CD8-positive, alpha-beta memory T cell (primary cell): Measurements from ENCODE around the gene IL1RAPL1. TPM values are rescaled to one million over a fixed set of nuclear protein-coding genes. Genes with fewer than 3 reads are reported as not detected.

Experiments used
- CTCF ChIA-PET: fragments of 350-600 bp; sonication (Branson Sonifier 250); formaldehyde crosslinking; loops from one replicate; lab custom pipeline; 2021; ENCODE audit warnings: antibody characterized with exemption; lab: Charles Lee
- POLR2A ChIA-PET: fragments of 350-600 bp; sonication (Branson Sonifier 250); formaldehyde crosslinking; loops from one replicate; lab custom pipeline; 2021; ENCODE audit warnings: antibody characterized with exemption; lab: Charles Lee
- DNase-seq, 5 donors: peaks; one replicate each; pipeline versions ENCODE4 v3.0.0 to v3.0.0-alpha.2; 2020 to 2022; ENCODE audit warnings: mixed read lengths in 1 of 5
- H3K27ac ChIP-seq: one replicate; pipeline ENCODE4 v1.7.0; 2013; ENCODE audit warnings: low read depth, mild to moderate bottlenecking, low read length, moderate library complexity
- H3K27me3 ChIP-seq: 2 replicates; pipeline ENCODE4 v1.7.0; 2013; ENCODE audit warnings: low read length, mild to moderate bottlenecking; ENCODE audit not compliant: insufficient read depth, poor library complexity, severe bottlenecking
- H3K36me3 ChIP-seq: 2 replicates; pipeline ENCODE4 v1.7.0; 2013; ENCODE audit warnings: mild to moderate bottlenecking, low read length, moderate library complexity; ENCODE audit not compliant: insufficient read depth
- H3K4me1 ChIP-seq: 2 replicates; pipeline ENCODE4 v1.7.0; 2013; ENCODE audit warnings: mild to moderate bottlenecking, low read length, moderate library complexity; ENCODE audit not compliant: insufficient read depth
- H3K4me3 ChIP-seq: 2 replicates; pipeline ENCODE4 v1.7.0; 2013; ENCODE audit warnings: mild to moderate bottlenecking, low read length
- H3K9me3 ChIP-seq: 2 replicates; pipeline ENCODE4 v1.7.0; 2013; ENCODE audit warnings: mild to moderate bottlenecking, low read length
- H3K27ac Mint-ChIP-seq, 8 donors: one replicate each; pipeline ENCODE4 v1.8.0; 2020 to 2021; ENCODE audit warnings: mixed read lengths in 8 of 8, mild to moderate bottlenecking in 6 of 8, inconsistent platforms in 3 of 8, moderate library complexity in 3 of 8
- H3K27me3 Mint-ChIP-seq, 2 donors: one replicate each; pipeline ENCODE4 v1.8.0; 2020 to 2021; ENCODE audit warnings: mixed read lengths in 2 of 2, mild to moderate bottlenecking in 1 of 2, moderate library complexity in 1 of 2
- H3K36me3 Mint-ChIP-seq, 3 donors: one replicate each; pipeline ENCODE4 v1.8.0; 2020 to 2021; ENCODE audit warnings: mixed read lengths in 3 of 3, inconsistent platforms in 1 of 3, mild to moderate bottlenecking in 1 of 3
- H3K4me1 Mint-ChIP-seq, 3 donors: one replicate each; pipeline ENCODE4 v1.8.0; 2020 to 2021; ENCODE audit warnings: mixed read lengths in 3 of 3, inconsistent platforms in 1 of 3, mild to moderate bottlenecking in 1 of 3
- H3K4me3 Mint-ChIP-seq, 7 donors: one replicate each; pipeline ENCODE4 v1.8.0; 2020 to 2021; ENCODE audit warnings: mixed read lengths in 7 of 7, mild to moderate bottlenecking in 6 of 7, moderate library complexity in 4 of 7, inconsistent platforms in 2 of 7
- H3K9me3 Mint-ChIP-seq, 5 donors: one replicate each; pipeline ENCODE4 v1.8.0; 2020 to 2022; ENCODE audit warnings: mixed read lengths in 5 of 5, mild to moderate bottlenecking in 3 of 5, moderate library complexity in 2 of 5, inconsistent platforms in 1 of 5
- polyA plus RNA-seq: library from polyadenylated mRNA; unstranded; fragments of 300-500 nt; fragmentation: Illumina TruSeq; gene quantifications from one replicate; pipeline ENCODE4 v1.2.3, GENCODE V29; 2021
- total RNA-seq, 2 experiments: library from RNA; stranded (reverse); gene quantifications; one replicate each; pipeline ENCODE4 v1.2.3, GENCODE V29; 2021

IL1RAPL1 gene
- total and polyA plus RNA-seq, 3 experiments from 2014 or later = not detected

DNA sequence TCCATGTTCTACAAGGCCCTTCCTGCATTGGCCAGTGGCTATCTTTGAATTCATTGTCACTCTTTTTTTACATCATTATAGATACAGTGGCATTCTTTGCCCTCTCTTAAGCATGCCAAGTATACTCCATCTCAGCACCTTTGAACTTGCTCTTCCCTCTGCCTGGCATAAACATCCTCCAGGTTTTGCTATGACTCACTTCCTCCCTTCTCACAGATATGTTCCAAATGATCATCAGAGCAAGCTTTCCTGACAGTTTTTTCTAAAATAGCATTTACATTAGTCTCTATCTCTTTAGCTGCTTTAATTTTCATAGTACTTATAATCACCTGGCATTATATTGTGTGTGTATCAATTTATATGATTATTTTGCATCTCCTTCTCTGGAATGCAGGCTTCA is 1074.9 kb downstream of the IL1RAPL1 start:
- no peak for DNase-seq
- H3K36me3 ChIP-seq = no peaks in the 10 kb centered on the region
- no peaks in the 10 kb centered on the region for H3K36me3 Mint-ChIP-seq
- no peak overlapping the region for H3K27ac ChIP-seq
- peaks cover 0 to 2% of the 10 kb centered on the region in 2 donors for H3K27me3 Mint-ChIP-seq
- H3K4me1 Mint-ChIP-seq = no peaks in the 10 kb centered on the region
- H3K4me3 ChIP-seq = no peak overlapping the region
- ChIA-PET CTCF (no interaction called here), POLR2A (no interaction called here)
- H3K9me3 ChIP-seq = no peaks in the 10 kb centered on the region
- H3K27me3 ChIP-seq = no peaks in the 10 kb centered on the region
- H3K4me3 Mint-ChIP-seq = peak overlapping the region in 1 of 7 donors; percentile 43
- no peak overlapping the region for H3K27ac Mint-ChIP-seq
- H3K4me1 ChIP-seq = no peaks in the 10 kb centered on the region
- H3K9me3 Mint-ChIP-seq = peaks cover 0 to 6% (median 3%) of the 10 kb centered on the region in 5 donors

DNA sequence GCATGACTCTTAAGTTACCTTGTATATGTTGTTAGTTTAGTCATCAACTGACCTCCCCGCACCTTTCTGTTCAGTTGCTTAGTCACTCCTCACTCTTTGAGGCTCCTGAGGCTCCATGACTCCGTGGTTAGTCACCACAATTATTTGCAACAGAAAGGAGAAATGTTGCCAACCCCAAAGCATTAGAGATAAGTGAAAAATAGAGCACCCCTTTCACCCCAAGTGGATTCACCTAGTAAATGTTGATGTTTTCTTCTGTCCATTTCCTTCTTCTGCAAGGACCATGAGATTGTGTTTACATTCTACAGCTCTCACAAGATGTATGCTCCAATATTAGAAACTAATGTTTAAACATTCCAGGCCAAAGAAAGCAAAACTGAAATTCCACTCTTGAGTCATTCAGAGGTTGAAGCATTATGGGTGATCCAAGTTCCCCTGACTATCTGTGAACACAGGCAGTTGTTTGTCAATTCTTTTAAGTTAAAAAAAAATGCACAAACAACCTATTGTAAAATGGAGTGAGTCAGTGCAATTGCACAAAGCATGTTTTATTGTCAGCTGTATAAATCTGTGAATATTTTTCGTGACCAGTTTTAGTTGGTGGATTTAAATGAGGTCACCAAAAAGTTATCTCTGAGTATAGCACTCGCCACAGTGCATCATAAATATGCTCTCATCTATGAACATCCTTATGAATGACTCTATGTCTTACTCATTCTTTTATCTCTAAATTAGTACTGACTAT is 1075.7 kb downstream of the IL1RAPL1 start:
- H3K4me1 ChIP-seq = no peaks in the 10 kb centered on the region
- no peak overlapping the region for H3K27ac ChIP-seq
- Mint-ChIP-seq H3K27me3 (peaks cover 0 to 2% of the 10 kb centered on the region in 2 donors), H3K9me3 (peaks cover 0 to 7% (median 3%) of the 10 kb centered on the region in 5 donors), H3K4me1 (no peaks in the 10 kb centered on the region), H3K36me3 (no peaks in the 10 kb centered on the region), H3K27ac (no peak overlapping the region), H3K4me3 (no peak overlapping the region)
- H3K9me3 ChIP-seq = no peaks in the 10 kb centered on the region
- no peak for DNase-seq
- POLR2A ChIA-PET = no interaction called here
- CTCF ChIA-PET = no interaction called here
- no peak overlapping the region for H3K4me3 ChIP-seq
- H3K36me3 ChIP-seq = no peaks in the 10 kb centered on the region
- no peaks in the 10 kb centered on the region for H3K27me3 ChIP-seq

DNA sequence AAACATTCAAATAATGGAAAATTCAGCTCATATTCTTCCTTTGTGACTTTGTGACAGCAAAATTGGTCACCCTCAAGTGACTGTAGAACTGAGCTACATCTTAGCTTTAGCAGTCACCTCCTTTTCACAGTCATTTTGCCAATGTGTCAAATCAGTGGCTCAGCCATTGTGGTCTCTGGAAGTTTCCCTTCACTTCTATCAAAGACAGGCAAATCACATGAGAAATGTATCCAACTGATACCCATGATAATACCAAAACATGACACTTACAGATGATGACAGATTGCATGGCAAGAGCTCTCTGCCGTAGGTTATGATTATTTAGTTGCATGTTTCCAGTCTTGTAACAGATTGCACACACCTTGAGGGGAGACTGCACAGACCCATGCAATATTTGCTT is 1078.3 kb downstream of the IL1RAPL1 start:
- ChIA-PET CTCF (no interaction called here), POLR2A (no interaction called here)

DNA sequence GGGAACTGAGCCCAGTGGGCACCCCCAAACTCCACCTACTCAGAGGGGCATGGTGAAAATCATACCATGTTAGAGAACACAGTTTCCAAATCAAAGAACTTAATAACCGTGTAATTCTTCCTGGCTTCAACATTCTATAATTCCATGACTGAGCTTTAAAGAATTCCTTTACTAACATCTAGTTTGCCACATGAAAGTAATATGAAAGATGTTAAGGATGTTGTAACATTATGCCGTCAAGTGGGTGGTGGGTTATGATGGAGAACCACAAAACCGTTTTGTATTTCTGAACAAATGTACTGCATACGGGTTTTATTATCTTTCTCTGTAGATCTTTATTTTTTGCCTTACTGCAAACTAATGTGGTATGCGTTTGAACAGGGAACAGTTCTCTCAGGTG is 1079.1 kb downstream of the IL1RAPL1 start:
- no peaks in the 10 kb centered on the region for H3K36me3 ChIP-seq
- no peak overlapping the region for H3K27ac Mint-ChIP-seq
- no peak overlapping the region for H3K4me3 Mint-ChIP-seq
- POLR2A ChIA-PET = no interaction called here
- no peak overlapping the region for H3K4me3 ChIP-seq
- H3K9me3 Mint-ChIP-seq = peaks cover 0 to 4% (median 3%) of the 10 kb centered on the region in 5 donors
- H3K4me1 Mint-ChIP-seq = no peaks in the 10 kb centered on the region
- no peaks in the 10 kb centered on the region for H3K27me3 ChIP-seq
- CTCF ChIA-PET = no interaction called here
- H3K36me3 Mint-ChIP-seq = no peaks in the 10 kb centered on the region
- peaks cover 0 to 2% of the 10 kb centered on the region in 2 donors for H3K27me3 Mint-ChIP-seq
- H3K9me3 ChIP-seq = no peaks in the 10 kb centered on the region
- no peak overlapping the region for H3K27ac ChIP-seq
- no peak for DNase-seq
- H3K4me1 ChIP-seq = no peaks in the 10 kb centered on the region

More for the DNA sequence above, 1078.3 kb downstream of the IL1RAPL1 start:
- Histone ChIP-seq H3K36me3 (no peaks in the 10 kb centered on the region), H3K4me1 (no peaks in the 10 kb centered on the region), H3K27me3 (no peaks in the 10 kb centered on the region), H3K9me3 (no peaks in the 10 kb centered on the region), H3K4me3 (no peak overlapping the region), H3K27ac (no peak overlapping the region)
- Mint-ChIP-seq H3K4me3 (no peak overlapping the region), H3K9me3 (peaks cover 0 to 4% (median 3%) of the 10 kb centered on the region in 5 donors), H3K27me3 (peaks cover 0 to 2% of the 10 kb centered on the region in 2 donors), H3K36me3 (no peaks in the 10 kb centered on the region), H3K4me1 (no peaks in the 10 kb centered on the region), H3K27ac (no peak overlapping the region)
- no peak for DNase-seq

DNA sequence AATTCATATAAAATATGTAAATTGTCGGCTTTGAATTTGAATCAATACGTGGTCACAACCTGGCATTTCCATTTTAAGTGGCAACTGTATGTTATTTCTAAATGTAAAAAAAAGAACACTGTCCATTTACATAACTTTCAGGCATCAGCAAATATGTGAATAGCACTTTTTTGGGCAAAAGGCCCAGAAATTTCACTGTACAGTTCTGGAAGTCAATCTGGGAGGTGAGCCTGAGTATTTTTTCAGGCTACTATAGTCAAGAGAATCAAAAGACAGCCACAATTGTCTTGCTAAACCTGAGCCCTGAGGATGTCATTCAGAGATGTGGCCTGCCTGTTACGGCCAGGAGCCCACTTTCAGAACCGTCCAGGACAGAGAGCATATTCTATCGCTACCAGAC is 1084.2 kb downstream of the IL1RAPL1 start:
- Mint-ChIP-seq H3K4me1 (no peaks in the 10 kb centered on the region), H3K27me3 (peaks cover 0 to 5% of the 10 kb centered on the region in 2 donors), H3K27ac (no peak overlapping the region), H3K4me3 (no peak overlapping the region), H3K36me3 (no peaks in the 10 kb centered on the region), H3K9me3 (peaks cover 0 to 4% (median 0%) of the 10 kb centered on the region in 5 donors)
- H3K36me3 ChIP-seq = no peaks in the 10 kb centered on the region
- DNase-seq = no peak
- no peak overlapping the region for H3K27ac ChIP-seq
- ChIA-PET POLR2A (no interaction called here), CTCF (no interaction called here)
- H3K9me3 ChIP-seq = no peaks in the 10 kb centered on the region
- H3K4me3 ChIP-seq = no peak overlapping the region
- H3K4me1 ChIP-seq = no peaks in the 10 kb centered on the region
- no peaks in the 10 kb centered on the region for H3K27me3 ChIP-seq

DNA sequence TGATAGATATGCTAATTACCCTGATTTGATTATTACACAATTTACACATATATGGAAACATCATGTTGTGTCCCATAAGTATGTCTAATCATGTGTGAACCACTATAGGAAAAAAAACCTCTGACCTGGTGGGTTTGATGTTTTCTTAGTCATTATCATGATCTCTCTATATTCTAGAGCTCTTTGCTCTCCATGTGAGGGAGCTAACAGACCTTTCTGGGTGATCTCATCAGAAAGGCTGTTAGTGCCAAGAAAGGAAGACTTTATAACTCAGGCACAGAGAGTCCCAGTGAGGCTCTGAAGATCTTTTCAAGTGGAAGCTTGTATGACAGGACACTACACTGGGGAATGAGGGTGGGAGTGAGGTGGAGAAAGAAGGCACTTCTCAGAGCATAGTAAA is 1100.4 kb downstream of the IL1RAPL1 start:
- H3K9me3 Mint-ChIP-seq = peaks cover 0 to 8% (median 2%) of the 10 kb centered on the region in 5 donors
- no peaks in the 10 kb centered on the region for H3K27me3 ChIP-seq
- H3K4me3 ChIP-seq = no peak overlapping the region
- H3K4me1 ChIP-seq = no peaks in the 10 kb centered on the region
- no peak overlapping the region for H3K27ac Mint-ChIP-seq
- no peak overlapping the region for H3K27ac ChIP-seq
- H3K36me3 ChIP-seq = no peaks in the 10 kb centered on the region
- no peaks in the 10 kb centered on the region for H3K27me3 Mint-ChIP-seq
- H3K9me3 ChIP-seq = no peaks in the 10 kb centered on the region
- H3K36me3 Mint-ChIP-seq = no peaks in the 10 kb centered on the region
- H3K4me1 Mint-ChIP-seq = no peaks in the 10 kb centered on the region
- no peak for DNase-seq
- H3K4me3 Mint-ChIP-seq = no peak overlapping the region
- CTCF ChIA-PET = no interaction called here
- POLR2A ChIA-PET = no interaction called here

DNA sequence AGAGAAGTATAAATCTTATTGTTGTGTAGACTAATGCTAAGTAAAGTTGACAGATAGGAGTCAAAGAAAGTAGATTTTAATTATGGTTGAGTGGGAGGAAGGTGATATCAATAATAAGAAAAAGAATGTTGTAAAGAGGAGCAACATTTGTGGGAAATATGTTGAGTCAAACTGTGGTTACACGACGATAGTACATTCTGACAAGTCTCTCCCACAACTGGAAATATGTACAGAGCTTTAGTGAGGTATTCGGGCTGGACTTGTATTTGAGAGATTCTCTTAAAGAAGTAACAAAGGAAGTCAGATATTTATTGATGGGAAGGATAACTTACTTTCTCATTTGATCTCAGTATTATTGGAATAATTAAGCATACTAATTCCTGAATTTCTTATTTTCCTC is 1102.8 kb downstream of the IL1RAPL1 start:
- Mint-ChIP-seq H3K27me3 (no peaks in the 10 kb centered on the region), H3K4me3 (no peak overlapping the region), H3K9me3 (peaks cover 0 to 10% (median 2%) of the 10 kb centered on the region in 5 donors), H3K4me1 (no peaks in the 10 kb centered on the region), H3K36me3 (no peaks in the 10 kb centered on the region), H3K27ac (no peak overlapping the region)
- no peak overlapping the region for H3K4me3 ChIP-seq
- H3K9me3 ChIP-seq = no peaks in the 10 kb centered on the region
- ChIA-PET POLR2A (no interaction called here), CTCF (no interaction called here)
- no peaks in the 10 kb centered on the region for H3K4me1 ChIP-seq
- H3K27ac ChIP-seq = no peak overlapping the region
- DNase-seq = no peak
- H3K27me3 ChIP-seq = no peaks in the 10 kb centered on the region
- no peaks in the 10 kb centered on the region for H3K36me3 ChIP-seq

DNA sequence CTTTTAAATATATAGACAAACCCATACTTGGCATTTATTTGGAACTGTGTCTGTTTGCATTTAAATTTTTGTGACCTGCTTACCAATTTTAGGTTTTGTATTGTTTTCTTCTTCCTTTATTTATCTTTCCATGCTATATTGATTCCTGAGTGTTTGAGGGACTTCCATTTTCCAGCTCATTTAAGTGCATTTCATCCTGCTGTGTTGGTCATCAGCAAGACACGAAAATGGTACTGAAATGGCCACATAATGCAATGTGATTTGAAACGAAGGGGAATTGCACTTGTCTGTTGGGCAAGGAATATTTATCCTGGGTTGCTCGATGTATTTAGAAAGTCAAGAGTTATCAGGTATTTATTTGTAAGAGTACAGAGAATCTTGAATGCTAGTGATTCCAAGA is 1103.8 kb downstream of the IL1RAPL1 start:
- no peaks in the 10 kb centered on the region for H3K36me3 Mint-ChIP-seq
- no peak for DNase-seq
- H3K4me1 Mint-ChIP-seq = no peaks in the 10 kb centered on the region
- no peaks in the 10 kb centered on the region for H3K9me3 ChIP-seq
- CTCF ChIA-PET = interaction anchor here (0.7 kb wide), 1 partner anchor 40 kb away, joined by 3 read pairs; no protein-coding TSS in a partner anchor
- H3K27me3 ChIP-seq = no peaks in the 10 kb centered on the region
- H3K27ac ChIP-seq = no peak overlapping the region
- peaks cover 0 to 10% (median 2%) of the 10 kb centered on the region in 5 donors for H3K9me3 Mint-ChIP-seq
- H3K27ac Mint-ChIP-seq = no peak overlapping the region
- no peaks in the 10 kb centered on the region for H3K4me1 ChIP-seq
- no peaks in the 10 kb centered on the region for H3K27me3 Mint-ChIP-seq
- POLR2A ChIA-PET = no interaction called here
- H3K4me3 ChIP-seq = no peak overlapping the region
- H3K4me3 Mint-ChIP-seq = no peak overlapping the region
- H3K36me3 ChIP-seq = no peaks in the 10 kb centered on the region
